Thymus (tissue), 11 donors: ENCODE measurements around the gene TTC24. TPM values are rescaled to one million over a fixed set of nuclear protein-coding genes. Genes with fewer than 3 reads are reported as not detected.

Experiments used
- DNase-seq, 9 donors: peaks; one replicate each; pipeline ENCODE4 v3.0.0-alpha.2; 2013; ENCODE audit warnings: low spot score in 9 of 9, low read depth in 6 of 9, missing footprints in 1 of 9
- H3K27ac ChIP-seq, 2 donors: one replicate each; pipeline ENCODE4 v1.5.1; 2013; ENCODE audit warnings: control low read depth in 1 of 2, low read depth in 1 of 2, low read length in 1 of 2, mild to moderate bottlenecking in 1 of 2, moderate library complexity in 1 of 2
- H3K27me3 ChIP-seq, 2 donors: one replicate each; pipeline ENCODE4 v1.5.1; 2013; ENCODE audit warnings: low read length in 1 of 2; ENCODE audit not compliant: control insufficient read depth in 2 of 2, insufficient read depth in 1 of 2
- H3K36me3 ChIP-seq, 2 donors: one replicate each; pipeline ENCODE4 v1.5.1; 2013; ENCODE audit warnings: low read length in 1 of 2, mild to moderate bottlenecking in 1 of 2, moderate library complexity in 1 of 2; ENCODE audit not compliant: control insufficient read depth in 2 of 2, insufficient read depth in 2 of 2
- H3K4me1 ChIP-seq, 2 donors: one replicate each; pipeline ENCODE4 v1.5.1; 2013; ENCODE audit warnings: low read length in 2 of 2; ENCODE audit not compliant: control insufficient read depth in 2 of 2, insufficient read depth in 2 of 2
- H3K4me3 ChIP-seq, 2 donors: one replicate each; pipeline ENCODE4 v1.5.1; 2013; ENCODE audit warnings: low read length in 2 of 2, control low read depth in 1 of 2, mild to moderate bottlenecking in 1 of 2
- H3K9me3 ChIP-seq, 2 donors: one replicate each; pipeline ENCODE4 v1.5.1; 2013; ENCODE audit warnings: low read length in 1 of 2, mild to moderate bottlenecking in 1 of 2; ENCODE audit not compliant: control insufficient read depth in 2 of 2, insufficient read depth in 1 of 2
- WGBS: extraction: QIAGEN DNeasy Blood & Tissue Kit; methylation state at CpG from one replicate; pipeline ENCODE4 v1.1.7; 2013; 5-methylcytosine and 5-hydroxymethylcytosine counted together
- polyA plus RNA-seq: library from polyadenylated mRNA; stranded (reverse); fragments of 200-250 nt; gene quantifications from one replicate; pipeline ENCODE4 v1.2.3, GENCODE V29; 2013
- total RNA-seq: library from RNA; stranded (reverse); fragments of 120-200 nt; gene quantifications from one replicate; pipeline ENCODE4 v1.2.4, GENCODE V29; 2013
- donor health status: healthy.

Gene TTC24
- total and polyA plus RNA-seq, 2 donors, result 12.9 to 13.4 TPM

DNA sequence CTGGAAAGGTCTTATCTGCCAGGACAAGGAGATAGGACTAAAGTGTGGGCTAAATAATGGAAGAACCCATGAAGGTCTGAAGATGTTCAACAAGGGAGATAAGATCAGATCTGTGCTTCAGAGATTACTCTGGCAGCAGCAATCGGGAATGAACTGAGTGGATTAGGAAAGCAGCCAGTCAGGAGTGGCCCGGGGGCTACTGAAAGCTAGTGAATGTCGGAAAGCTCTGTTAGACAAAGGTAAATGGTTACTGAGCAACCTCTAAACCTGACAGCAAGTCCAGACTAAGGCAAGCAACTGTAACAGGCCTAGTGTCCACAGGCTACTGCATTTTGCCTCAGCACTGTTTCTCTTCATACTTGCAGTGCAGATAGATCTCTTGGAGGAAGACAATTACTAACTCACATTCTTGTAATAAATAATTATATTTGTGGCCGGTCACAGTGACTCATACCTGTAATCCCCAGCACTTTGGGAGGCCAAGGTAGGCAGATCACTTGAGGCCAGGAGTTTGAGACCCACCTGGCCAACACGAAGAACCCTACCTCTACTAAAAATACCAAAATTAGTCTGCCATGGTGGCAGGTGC lies 19.6 kb upstream of the TTC24 start:
- Histone ChIP-seq H3K9me3 (no peaks in the 10 kb centered on the region), H3K27me3 (no peaks in the 10 kb centered on the region), H3K27ac (no peak overlapping the region), H3K36me3 (peaks cover 17 to 22% of the 10 kb centered on the region in 2 donors), H3K4me3 (no peak overlapping the region), H3K4me1 (no peaks in the 10 kb centered on the region)
- no peak for DNase-seq
- 85% methylated on average over 5 of the region's 5 CpGs for WGBS

GRCh38 chr1:156560585-156561163 lies 18.8 kb upstream of the TTC24 start:
- Histone ChIP-seq H3K9me3 (no peaks in the 10 kb centered on the region), H3K36me3 (peaks cover 15 to 21% of the 10 kb centered on the region in 2 donors), H3K27ac (no peak overlapping the region), H3K4me1 (no peaks in the 10 kb centered on the region), H3K4me3 (no peak overlapping the region), H3K27me3 (no peaks in the 10 kb centered on the region)
- DNase-seq, result no peak
- WGBS, result 80% methylated on average over 5 of the region's 5 CpGs

DNA sequence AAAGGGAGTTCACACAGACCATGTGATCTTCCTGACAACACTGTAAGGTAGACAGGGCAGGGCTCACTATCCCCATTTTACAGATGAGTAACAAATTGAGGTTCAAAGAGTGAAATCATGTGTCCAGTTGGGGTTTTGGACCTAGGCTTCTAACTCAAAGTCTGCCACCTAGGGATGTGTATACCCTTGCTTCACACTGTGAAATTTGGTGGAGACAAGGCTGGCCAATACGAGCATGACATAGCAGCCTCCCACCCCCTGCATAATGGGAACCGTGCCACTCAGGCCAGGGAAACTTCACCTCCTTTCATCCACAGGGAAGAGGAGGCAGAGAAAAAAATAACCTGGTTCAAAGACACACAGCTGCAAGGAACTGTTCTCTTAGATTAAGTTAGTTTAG lies 14.0 kb upstream of the TTC24 start:
- Histone ChIP-seq H3K36me3 (peaks cover 4 to 7% of the 10 kb centered on the region in 2 donors), H3K4me1 (no peaks in the 10 kb centered on the region), H3K27ac (no peak overlapping the region), H3K27me3 (no peaks in the 10 kb centered on the region), H3K4me3 (no peak overlapping the region), H3K9me3 (no peaks in the 10 kb centered on the region)
- 99% methylated on average over 2 of the region's 2 CpGs for WGBS
- no peak for DNase-seq

GRCh38 chr1:156566436-156566835 lies 13.1 kb upstream of the TTC24 start:
- Histone ChIP-seq H3K9me3 (no peaks in the 10 kb centered on the region), H3K27ac (no peak overlapping the region), H3K4me3 (no peak overlapping the region), H3K27me3 (no peaks in the 10 kb centered on the region), H3K36me3 (peaks cover 3% of the 10 kb centered on the region in 2 donors), H3K4me1 (peaks cover 2% of the 10 kb centered on the region in 2 donors)
- WGBS, result 98% methylated on average over 4 of the region's 4 CpGs
- no peak for DNase-seq

GRCh38 chr1:156571261-156571852 lies 8.2 kb upstream of the TTC24 start:
- peak overlapping the region; percentile 43 to 65 for H3K4me3 ChIP-seq
- DNase-seq, result no peak
- WGBS, result 48% methylated on average over 4 of the region's 4 CpGs

DNA sequence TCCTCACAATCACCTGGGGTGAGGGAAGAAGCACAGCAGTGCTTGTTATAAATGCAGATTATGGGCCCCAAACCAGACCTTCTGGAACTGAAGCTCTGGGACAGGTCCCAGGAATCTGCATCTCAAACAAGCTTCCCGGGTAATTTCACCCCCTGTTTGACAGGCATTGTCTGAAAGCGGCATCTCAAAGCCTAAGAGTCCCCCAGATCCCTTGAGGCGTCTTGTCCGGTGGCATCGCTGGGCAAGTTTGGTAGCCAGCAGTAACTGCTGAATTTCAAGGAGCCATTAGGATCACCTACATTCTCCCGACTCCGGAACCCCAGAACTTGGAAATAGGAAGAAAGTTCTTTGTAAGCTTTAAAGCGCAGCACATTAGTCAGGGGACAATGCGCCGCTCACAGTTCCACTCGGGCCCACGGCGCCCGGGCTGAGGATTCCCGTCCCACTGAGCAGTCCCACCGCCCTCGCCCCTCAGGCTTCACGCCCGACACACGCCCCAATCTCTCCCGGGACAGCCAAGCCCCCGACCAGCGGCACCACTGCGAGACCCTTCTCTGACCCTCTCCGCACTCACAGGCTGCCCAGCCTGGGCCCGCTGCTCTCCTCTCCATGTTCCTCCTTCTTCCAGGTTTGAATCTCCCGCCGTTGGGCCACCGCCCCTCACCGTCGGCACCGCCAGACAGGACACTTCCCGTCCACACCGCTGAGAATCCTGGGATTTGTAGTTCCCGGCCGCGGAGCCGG lies 7.4 kb upstream of the TTC24 start, which contains the start of gene IQGAP3:
TSS of gene IQGAP3 (minus strand) at position 647 of the 744 bp plus-strand sequence. CDS start at position 611, 36 bp downstream.
- 2% methylated on average over 38 of the region's 38 CpGs for WGBS
- DNase-seq, result peak in 7 of 9 donors; percentile 56 to 90 (median 78)

More at GRCh38 chr1:156571261-156571852, 8.2 kb upstream of the TTC24 start:
- H3K4me1 ChIP-seq, result peaks cover 10 to 16% of the 10 kb centered on the region in 2 donors
- no peak overlapping the region for H3K27ac ChIP-seq
- H3K27me3 ChIP-seq, result peaks cover 0 to 12% of the 10 kb centered on the region in 2 donors
- H3K9me3 ChIP-seq, result no peaks in the 10 kb centered on the region
- H3K36me3 ChIP-seq, result no peaks in the 10 kb centered on the region

DNA sequence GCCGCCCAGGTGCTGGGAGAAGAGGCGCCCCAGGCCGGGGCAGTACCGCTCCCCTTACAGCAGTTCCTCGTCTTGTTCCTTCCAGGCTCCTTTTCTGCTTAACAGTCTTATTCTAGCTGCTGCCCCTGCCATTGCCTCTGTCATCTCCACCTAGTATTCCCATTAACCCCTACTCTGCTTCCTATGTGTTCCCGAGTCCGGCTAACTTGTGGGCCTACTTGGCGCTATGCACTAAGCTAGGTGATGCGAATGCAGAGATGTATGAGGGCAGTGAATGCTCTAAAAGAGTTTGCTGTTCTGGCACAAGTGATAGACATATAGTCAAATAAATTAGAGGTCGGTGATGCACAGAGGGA lies 6.9 kb upstream of the TTC24 start:
- H3K4me3 ChIP-seq, result peak overlapping the region; percentile 43 to 65
- no peak overlapping the region for H3K27ac ChIP-seq

More for the DNA sequence above, 7.4 kb upstream of the TTC24 start, which contains the start of gene IQGAP3:
- Histone ChIP-seq H3K36me3 (no peaks in the 10 kb centered on the region), H3K27ac (no peak within 1 kb of the TSS), H3K9me3 (no peaks in the 10 kb centered on the region), H3K4me3 (peak within 1 kb of the TSS; percentile 43 to 65), H3K27me3 (peaks cover 0 to 12% of the 10 kb centered on the region in 2 donors), H3K4me1 (peaks cover 10 to 16% of the 10 kb centered on the region in 2 donors)

DNA sequence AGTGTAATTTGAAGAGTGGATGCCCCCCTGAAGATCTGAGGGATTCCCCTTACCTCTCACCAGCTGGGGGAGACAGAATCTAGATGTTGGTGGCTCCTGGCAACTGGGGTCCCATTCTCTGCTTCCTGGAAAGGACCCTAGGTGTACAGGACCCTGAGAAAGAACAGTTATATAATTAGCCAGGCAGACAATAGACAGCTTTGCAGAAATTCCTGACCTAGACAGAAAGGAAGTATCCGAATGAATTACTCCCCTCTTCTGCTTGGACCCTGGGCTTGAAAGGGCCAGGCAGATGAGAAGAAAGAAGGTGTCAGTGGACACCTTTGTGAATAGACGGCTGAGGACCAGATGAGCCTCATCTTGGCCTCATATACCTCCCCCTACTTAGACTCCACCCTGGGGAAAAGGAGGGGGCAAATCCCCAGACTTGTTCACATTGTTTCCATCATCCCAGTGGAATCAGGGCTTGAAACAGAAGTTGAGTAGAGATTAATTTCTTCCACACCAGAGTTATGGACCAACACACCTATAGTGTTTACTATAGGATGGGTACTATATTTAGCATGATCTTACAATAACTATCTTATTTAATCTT lies 5.4 kb upstream of the TTC24 start:
- no peak for DNase-seq
- WGBS, result 93% methylated on average over 2 of the region's 2 CpGs
- no peaks in the 10 kb centered on the region for H3K9me3 ChIP-seq
- no peak overlapping the region for H3K4me3 ChIP-seq
- H3K36me3 ChIP-seq, result no peaks in the 10 kb centered on the region
- peaks cover 10 to 16% of the 10 kb centered on the region in 2 donors for H3K4me1 ChIP-seq
- H3K27ac ChIP-seq, result no peak overlapping the region
- H3K27me3 ChIP-seq, result peaks cover 0 to 12% of the 10 kb centered on the region in 2 donors

More for the DNA sequence above, 6.9 kb upstream of the TTC24 start:
- H3K36me3 ChIP-seq, result no peaks in the 10 kb centered on the region
- H3K9me3 ChIP-seq, result no peaks in the 10 kb centered on the region
- H3K4me1 ChIP-seq, result peaks cover 10 to 16% of the 10 kb centered on the region in 2 donors
- peaks cover 0 to 12% of the 10 kb centered on the region in 2 donors for H3K27me3 ChIP-seq
- 46% methylated on average over 10 of the region's 10 CpGs for WGBS
- DNase-seq, result no peak
